ENCODE results near the gene RAB11FIP4.

The RAB11FIP4 gene

DNA sequence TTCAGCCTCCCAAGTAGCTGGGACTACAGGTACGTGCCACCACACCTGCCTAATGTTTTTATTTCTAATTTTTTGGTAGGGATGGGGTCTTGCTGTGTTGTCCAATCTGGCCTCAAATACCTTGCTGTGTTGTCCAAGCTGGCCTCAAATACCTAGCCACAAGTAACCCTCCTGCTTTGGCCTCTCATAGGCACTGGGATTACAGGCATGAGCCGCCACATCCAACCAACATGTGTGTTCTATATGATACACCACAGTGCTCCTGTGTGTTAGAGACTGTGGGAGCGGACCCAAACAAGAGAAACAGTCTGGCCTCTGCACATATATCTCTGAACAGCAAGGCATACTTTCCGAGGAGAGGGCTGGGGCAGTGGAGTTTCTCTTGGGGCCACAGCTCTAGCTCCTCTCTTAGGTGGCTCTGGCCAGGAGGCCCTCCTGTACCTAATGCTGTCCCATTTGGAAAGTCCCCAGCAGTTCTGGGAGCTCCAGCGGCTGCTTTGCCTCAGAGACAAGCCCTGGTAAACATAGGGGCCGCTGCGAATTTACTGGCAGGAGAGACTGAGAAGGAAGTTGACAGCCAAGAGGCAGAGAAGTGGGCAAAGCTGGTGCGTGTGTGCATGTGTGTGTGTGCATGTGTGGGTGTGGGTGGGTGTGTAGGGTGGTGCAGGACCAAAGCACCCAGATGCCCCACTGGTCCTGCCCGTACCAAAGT, 95.0 kb downstream of the RAB11FIP4 start:
- peak overlapping the region; percentile 95 for H3K4me2 ChIP-seq (ENCODE audit: low read length)
- no peaks in the 10 kb centered on the region for H3K9me3 ChIP-seq (ENCODE audit: control insufficient read depth, low read length)
- no peak overlapping the region for H2AFZ ChIP-seq
- peaks cover 6% of the 10 kb centered on the region for H3K79me2 ChIP-seq
- TF ChIP-seq, protein P1, sequence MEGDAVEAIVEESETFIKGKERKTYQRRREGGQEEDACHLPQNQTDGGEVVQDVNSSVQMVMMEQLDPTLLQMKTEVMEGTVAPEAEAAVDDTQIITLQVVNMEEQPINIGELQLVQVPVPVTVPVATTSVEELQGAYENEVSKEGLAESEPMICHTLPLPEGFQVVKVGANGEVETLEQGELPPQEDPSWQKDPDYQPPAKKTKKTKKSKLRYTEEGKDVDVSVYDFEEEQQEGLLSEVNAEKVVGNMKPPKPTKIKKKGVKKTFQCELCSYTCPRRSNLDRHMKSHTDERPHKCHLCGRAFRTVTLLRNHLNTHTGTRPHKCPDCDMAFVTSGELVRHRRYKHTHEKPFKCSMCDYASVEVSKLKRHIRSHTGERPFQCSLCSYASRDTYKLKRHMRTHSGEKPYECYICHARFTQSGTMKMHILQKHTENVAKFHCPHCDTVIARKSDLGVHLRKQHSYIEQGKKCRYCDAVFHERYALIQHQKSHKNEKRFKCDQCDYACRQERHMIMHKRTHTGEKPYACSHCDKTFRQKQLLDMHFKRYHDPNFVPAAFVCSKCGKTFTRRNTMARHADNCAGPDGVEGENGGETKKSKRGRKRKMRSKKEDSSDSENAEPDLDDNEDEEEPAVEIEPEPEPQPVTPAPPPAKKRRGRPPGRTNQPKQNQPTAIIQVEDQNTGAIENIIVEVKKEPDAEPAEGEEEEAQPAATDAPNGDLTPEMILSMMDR (IDR thresholded peaks at IDR 0.05), result no peak
- H3K27me3 ChIP-seq (ENCODE audit: control insufficient read depth, insufficient read depth, low read length), result no peaks in the 10 kb centered on the region
- H3K4me3 ChIP-seq (ENCODE audit: low read depth, low read length), result peak overlapping the region; percentile 66
- H3K9ac ChIP-seq, result no peak overlapping the region
- peaks cover 11% of the 10 kb centered on the region for H3K4me1 ChIP-seq
- H3K27ac ChIP-seq, result peak overlapping the region; percentile 74
- no peaks in the 10 kb centered on the region for H3K36me3 ChIP-seq (ENCODE audit: control insufficient read depth, insufficient read depth, low read length)

DNA sequence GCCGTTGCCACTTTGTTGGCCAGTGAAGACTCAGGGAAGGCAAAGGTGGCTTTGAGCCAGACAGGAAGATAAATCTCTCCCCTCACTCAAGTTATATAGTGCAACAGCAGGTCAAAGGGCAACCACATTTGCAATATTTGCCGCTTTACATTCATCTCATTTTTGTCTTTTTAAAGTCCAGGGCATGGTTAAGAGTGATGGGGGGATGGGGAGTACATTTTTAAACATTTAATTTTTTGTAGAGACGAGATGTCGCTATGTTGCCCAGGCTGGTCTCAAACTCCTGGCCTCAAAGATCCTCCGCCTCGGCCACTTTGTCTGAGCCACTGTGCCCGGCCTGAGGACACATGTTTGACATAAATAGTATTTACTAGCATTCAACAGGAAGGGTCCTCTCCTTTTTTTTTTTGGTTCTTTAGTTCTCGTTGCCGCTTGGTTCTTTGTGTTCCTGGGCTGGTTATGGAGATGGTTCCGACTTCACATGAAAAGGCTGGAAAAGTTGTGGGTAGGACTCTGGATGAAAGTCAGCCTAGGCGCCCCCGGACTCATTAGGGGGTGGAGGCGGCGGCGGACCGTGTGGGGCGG, 95.7 kb downstream of the RAB11FIP4 start:
- Histone ChIP-seq H3K27ac (peak overlapping the region; percentile 74), H3K27me3 (ENCODE audit: control insufficient read depth, insufficient read depth, low read length) (no peaks in the 10 kb centered on the region), H3K9ac (no peak overlapping the region)

DNA sequence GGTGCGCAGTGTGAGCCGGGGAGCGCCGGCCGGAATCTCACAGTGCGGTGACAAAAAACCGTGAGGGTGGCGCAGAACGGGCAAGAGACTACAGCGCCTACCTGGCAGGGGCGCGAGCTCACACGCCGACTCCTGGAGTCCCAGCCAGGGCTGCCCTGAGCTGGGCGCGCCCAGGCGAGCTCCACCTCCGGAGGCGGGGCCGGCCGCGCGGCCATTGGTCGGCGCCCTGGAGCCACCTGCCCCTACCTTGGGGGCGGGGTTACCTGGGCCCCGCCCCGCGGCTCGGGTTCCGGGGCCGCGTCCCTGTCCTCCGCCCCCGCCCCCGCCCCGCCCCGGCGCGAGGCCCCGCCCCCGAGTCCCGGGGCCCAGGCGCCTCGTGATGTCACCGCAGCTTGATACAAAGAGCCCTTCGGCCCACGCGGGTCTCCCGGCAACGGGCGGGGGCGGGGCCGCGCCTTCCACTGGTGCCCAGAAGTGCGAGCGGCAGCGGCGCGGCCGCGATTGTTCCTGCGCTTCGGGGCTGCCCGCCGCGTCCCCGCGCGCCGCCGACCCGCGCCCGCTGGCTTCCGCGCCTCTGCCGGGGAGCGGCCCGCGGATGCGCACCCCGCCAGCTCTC, 96.3 kb downstream of the RAB11FIP4 start:
- H2AFZ ChIP-seq, result peak overlapping the region; percentile 73
- TF ChIP-seq, protein P1 (IDR thresholded peaks at IDR 0.05), result no peak
- peak overlapping the region; percentile 74 for H3K27ac ChIP-seq
- H3K79me2 ChIP-seq, result peaks cover 9% of the 10 kb centered on the region
- no peak overlapping the region for H3K9ac ChIP-seq
- H3K27me3 ChIP-seq (ENCODE audit: control insufficient read depth, insufficient read depth, low read length), result no peaks in the 10 kb centered on the region
- peaks cover 12% of the 10 kb centered on the region for H3K4me1 ChIP-seq
- peak overlapping the region; percentile 66 for H3K4me3 ChIP-seq (ENCODE audit: low read depth, low read length)
- peak overlapping the region; percentile 95 for H3K4me2 ChIP-seq (ENCODE audit: low read length)
- H3K36me3 ChIP-seq (ENCODE audit: control insufficient read depth, insufficient read depth, low read length), result no peaks in the 10 kb centered on the region
- no peaks in the 10 kb centered on the region for H3K9me3 ChIP-seq (ENCODE audit: control insufficient read depth, low read length)

More for the DNA sequence above, 95.7 kb downstream of the RAB11FIP4 start:
- Histone ChIP-seq H3K4me2 (ENCODE audit: low read length) (peak overlapping the region; percentile 95), H2AFZ (peak overlapping the region; percentile 73), H3K4me1 (peaks cover 10% of the 10 kb centered on the region), H3K79me2 (peaks cover 9% of the 10 kb centered on the region), H3K9me3 (ENCODE audit: control insufficient read depth, low read length) (no peaks in the 10 kb centered on the region), H3K4me3 (ENCODE audit: low read depth, low read length) (peak overlapping the region; percentile 66), H3K36me3 (ENCODE audit: control insufficient read depth, insufficient read depth, low read length) (no peaks in the 10 kb centered on the region)
- TF ChIP-seq, protein P1 (IDR thresholded peaks at IDR 0.05), result no peak

DNA sequence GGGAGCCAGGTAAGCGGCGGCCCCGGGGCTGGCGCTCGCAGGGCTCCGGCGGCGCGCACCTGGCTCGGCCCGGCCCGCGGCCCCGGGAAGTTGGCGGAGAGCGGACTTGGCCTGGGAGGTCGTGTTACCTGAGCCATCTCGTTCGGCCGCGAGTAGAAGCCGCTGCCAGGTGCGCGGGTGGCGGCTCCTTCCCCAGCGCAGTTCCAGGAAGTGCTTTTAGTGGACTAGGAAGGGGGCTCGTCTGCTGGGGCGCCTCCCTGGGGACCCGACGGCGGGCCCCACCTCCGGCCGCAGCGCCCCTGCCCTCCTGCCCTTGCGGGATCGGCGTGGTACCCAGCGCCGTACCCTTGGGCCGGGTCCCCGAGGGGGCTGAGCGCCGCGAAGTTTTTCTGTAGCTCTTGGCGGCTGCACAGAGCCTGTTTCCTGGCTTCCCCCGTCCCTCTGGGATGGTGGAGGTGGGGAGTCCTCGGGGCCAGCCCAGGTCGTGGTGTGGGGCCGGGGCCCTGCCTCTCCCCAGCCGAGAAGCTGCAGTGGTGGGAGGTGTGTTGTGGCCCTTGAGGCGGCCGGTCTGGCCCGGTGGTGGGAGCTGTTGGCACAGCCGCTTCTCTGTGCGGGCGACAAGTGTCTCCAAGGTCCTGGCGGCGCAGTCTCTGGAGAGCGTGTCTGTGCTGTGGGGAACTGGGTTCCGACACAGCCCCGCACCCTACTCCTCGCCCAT, 96.9 kb downstream of the RAB11FIP4 start:
- H2AFZ ChIP-seq, result peak overlapping the region; percentile 71
- H3K79me2 ChIP-seq, result peaks cover 9% of the 10 kb centered on the region
- peak overlapping the region; percentile 96 for H3K4me2 ChIP-seq (ENCODE audit: low read length)
- H3K4me1 ChIP-seq, result peaks cover 13% of the 10 kb centered on the region
- H3K27me3 ChIP-seq (ENCODE audit: control insufficient read depth, insufficient read depth, low read length), result no peaks in the 10 kb centered on the region
- TF ChIP-seq, protein P1 (IDR thresholded peaks at IDR 0.05), result no peak
- H3K36me3 ChIP-seq (ENCODE audit: control insufficient read depth, insufficient read depth, low read length), result no peaks in the 10 kb centered on the region
- H3K27ac ChIP-seq, result peak overlapping the region; percentile 67
- peak overlapping the region; percentile 33 for H3K9ac ChIP-seq
- H3K9me3 ChIP-seq (ENCODE audit: control insufficient read depth, low read length), result no peaks in the 10 kb centered on the region
- H3K4me3 ChIP-seq (ENCODE audit: low read depth, low read length), result peak overlapping the region; percentile 75
